A673 (cell line): Measurements from ENCODE around the gene TCF7.

Experiments
- EZH2 ChIP-seq: fragments of 200-600 bp; sonication (generic); IDR thresholded peaks from 2 replicates; pipeline ENCODE4 v1.6.1; 2017; ENCODE audit warnings: borderline replicate concordance, low read depth, mild to moderate bottlenecking, mixed read lengths, antibody characterized with exemption, low read length; ENCODE audit not compliant: poor library complexity, severe bottlenecking
- TF ChIP-seq, protein P1 (sequence below): fragments of 300-800, 200-600 bp; sonication (generic); conservative IDR thresholded peaks from 2 replicates; pipeline ENCODE4 v1.5.1; 2017; ENCODE audit warnings: low read depth, mild to moderate bottlenecking, antibody characterized with exemption, low read length, moderate library complexity, mixed read lengths

DNA sequence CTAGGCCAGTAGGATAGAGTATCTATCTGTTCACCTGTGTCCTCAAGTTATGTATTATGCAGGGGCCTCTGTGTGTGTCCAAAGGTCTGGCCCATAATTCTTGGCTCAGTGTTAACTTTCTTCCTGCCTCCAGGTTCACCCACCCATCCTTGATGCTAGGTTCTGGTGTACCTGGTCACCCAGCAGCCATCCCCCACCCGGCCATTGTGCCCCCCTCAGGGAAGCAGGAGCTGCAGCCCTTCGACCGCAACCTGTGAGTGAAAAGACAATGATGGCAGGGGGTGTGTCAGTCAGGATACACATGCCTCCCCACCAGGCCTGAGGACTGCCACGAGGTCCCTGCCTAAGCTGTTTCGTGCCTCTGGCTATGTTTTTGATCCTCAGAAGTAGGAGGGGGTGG is 27.6 kb downstream of the TCF7 start:
- TF ChIP-seq, protein P1, sequence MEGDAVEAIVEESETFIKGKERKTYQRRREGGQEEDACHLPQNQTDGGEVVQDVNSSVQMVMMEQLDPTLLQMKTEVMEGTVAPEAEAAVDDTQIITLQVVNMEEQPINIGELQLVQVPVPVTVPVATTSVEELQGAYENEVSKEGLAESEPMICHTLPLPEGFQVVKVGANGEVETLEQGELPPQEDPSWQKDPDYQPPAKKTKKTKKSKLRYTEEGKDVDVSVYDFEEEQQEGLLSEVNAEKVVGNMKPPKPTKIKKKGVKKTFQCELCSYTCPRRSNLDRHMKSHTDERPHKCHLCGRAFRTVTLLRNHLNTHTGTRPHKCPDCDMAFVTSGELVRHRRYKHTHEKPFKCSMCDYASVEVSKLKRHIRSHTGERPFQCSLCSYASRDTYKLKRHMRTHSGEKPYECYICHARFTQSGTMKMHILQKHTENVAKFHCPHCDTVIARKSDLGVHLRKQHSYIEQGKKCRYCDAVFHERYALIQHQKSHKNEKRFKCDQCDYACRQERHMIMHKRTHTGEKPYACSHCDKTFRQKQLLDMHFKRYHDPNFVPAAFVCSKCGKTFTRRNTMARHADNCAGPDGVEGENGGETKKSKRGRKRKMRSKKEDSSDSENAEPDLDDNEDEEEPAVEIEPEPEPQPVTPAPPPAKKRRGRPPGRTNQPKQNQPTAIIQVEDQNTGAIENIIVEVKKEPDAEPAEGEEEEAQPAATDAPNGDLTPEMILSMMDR: no peak
- no peak for TF ChIP-seq EZH2
